Endothelial cell of umbilical vein (primary cell): ENCODE results near the gene HPGDS. TPM values are rescaled to one million over a fixed set of nuclear protein-coding genes. Genes with fewer than 3 reads are reported as not detected.

ENCODE experiments used
- BruUV-seq: library from RNA; stranded (reverse); fragments of 400-500 nt; replicated peaks from 2 replicates; lab custom pipeline; 2021; lab: Mats Ljungman, UMichigan
- CTCF ChIA-PET: fragments of 300-600, 350-600 bp; sonication (Branson Sonifier 250); formaldehyde crosslinking; loops from one replicate; lab custom pipeline; 2021; ENCODE audit warnings: antibody characterized with exemption, inconsistent platforms; lab: Charles Lee
- POLR2A ChIA-PET: fragments of 300-600, 350-600 bp; sonication (Branson Sonifier 250); formaldehyde crosslinking; loops from one replicate; lab custom pipeline; 2021; ENCODE audit warnings: antibody characterized with exemption, inconsistent platforms; lab: Charles Lee
- DNase-seq: peaks from one replicate; pipeline ENCODE4 v3.0.0-alpha.2; 2011; ENCODE audit warnings: low read depth, low spot score
- FAIRE-seq: peaks from 2 replicates; lab custom pipeline; 2011; peaks lifted over from hg19 to GRCh38; lab: Jason Lieb, UNC
- H2AFZ ChIP-seq: 2 replicates; pipeline ENCODE4 v1.6.0; 2012; ENCODE audit warnings: low read depth, low read length, control low read depth, inconsistent platforms
- H3K27ac ChIP-seq: 2 replicates; pipeline ENCODE4 v1.5.1; 2011; ENCODE audit warnings: low read depth, mild to moderate bottlenecking, control low read depth, low read length, moderate library complexity; ENCODE audit not compliant: insufficient read depth
- H3K27me3 ChIP-seq, 2 experiments: 2 replicates each; pipeline versions ENCODE4 v1.6.0 to v1.6.1; 2011; ENCODE audit warnings: low read length in 2 of 2, mixed read lengths in 1 of 2; ENCODE audit not compliant: control insufficient read depth in 2 of 2, insufficient read depth in 2 of 2
- H3K36me3 ChIP-seq, 2 experiments: 2 replicates in 1 of 2; 3 replicates in 1 of 2; pipeline ENCODE4 v1.5.1; 2011; ENCODE audit warnings: low read length in 2 of 2, mild to moderate bottlenecking in 1 of 2, moderate library complexity in 1 of 2; ENCODE audit not compliant: control insufficient read depth in 2 of 2, insufficient read depth in 2 of 2; ENCODE audit errors: extremely low read depth in 1 of 2
- H3K4me1 ChIP-seq: 3 replicates; pipeline ENCODE4 v1.5.1; 2011; ENCODE audit warnings: mild to moderate bottlenecking, low read length; ENCODE audit not compliant: control insufficient read depth, insufficient read depth; ENCODE audit errors: extremely low read depth
- H3K4me2 ChIP-seq: 2 replicates; pipeline ENCODE4 v1.6.1; 2011; ENCODE audit warnings: low read length, control low read depth, mixed read lengths; ENCODE audit not compliant: insufficient read depth
- H3K4me3 ChIP-seq, 3 experiments: fragments of 200-600 bp in 1 of 3; sonication (generic), shearing (Covaris generic) in 1 of 3; replicated peaks in 1 of 3; 2 replicates each; pipeline ENCODE4 v1.5.1; 2011 to 2016; ENCODE audit warnings: control low read depth in 3 of 3, low read length in 3 of 3, mild to moderate bottlenecking in 2 of 3, inconsistent platforms in 1 of 3, low read depth in 1 of 3, moderate library complexity in 1 of 3; ENCODE audit not compliant: insufficient read depth in 1 of 3
- H3K79me2 ChIP-seq: 2 replicates; pipeline ENCODE4 v1.6.0; 2012; ENCODE audit warnings: low read length, inconsistent platforms; ENCODE audit not compliant: control insufficient read depth, insufficient read depth
- H3K9ac ChIP-seq: replicated peaks from 2 replicates; pipeline ENCODE3; 2011; ENCODE audit warnings: low read length, control low read depth; ENCODE audit not compliant: insufficient read depth; ENCODE audit errors: extremely low read depth
- H3K9me1 ChIP-seq: replicated peaks from 3 replicates; pipeline ENCODE4 v1.6.0; 2011; ENCODE audit warnings: mild to moderate bottlenecking, low read length; ENCODE audit not compliant: control insufficient read depth, insufficient read depth; ENCODE audit errors: extremely low read depth
- H3K9me3 ChIP-seq: replicated peaks from 2 replicates; pipeline ENCODE4 v1.5.1; 2012; ENCODE audit warnings: low read length, inconsistent platforms; ENCODE audit not compliant: control insufficient read depth, insufficient read depth
- H4K20me1 ChIP-seq: replicated peaks from 2 replicates; pipeline ENCODE3; 2011; ENCODE audit warnings: mild to moderate bottlenecking, low read length; ENCODE audit not compliant: control insufficient read depth, insufficient read depth; ENCODE audit errors: extremely low read depth
- EZH2 ChIP-seq: IDR thresholded peaks from 2 replicates; pipeline ENCODE4 v1.6.1; 2012; ENCODE audit warnings: borderline replicate concordance, low read depth, mild to moderate bottlenecking, moderate library complexity, low read length, inconsistent platforms; ENCODE audit not compliant: severe bottlenecking
- GATA2 ChIP-seq: IDR thresholded peaks from 2 replicates; pipeline ENCODE4 v1.7.0; 2011; ENCODE audit warnings: low read depth, mild to moderate bottlenecking, moderate library complexity, mixed read lengths, low read length; ENCODE audit not compliant: insufficient read length, insufficient read depth
- JUN ChIP-seq: IDR thresholded peaks from 2 replicates; pipeline ENCODE4 v1.6.1; 2011; ENCODE audit warnings: borderline replicate concordance, low read depth; ENCODE audit not compliant: insufficient read length, insufficient read depth
- MYC ChIP-seq: IDR thresholded peaks from one replicate; pipeline ENCODE4 v1.6.1; 2011; ENCODE audit warnings: mild to moderate bottlenecking, low read depth, low read length
- POLR2A ChIP-seq: IDR thresholded peaks from 2 replicates; pipeline ENCODE4 v1.6.1; 2012; ENCODE audit warnings: low read depth, mild to moderate bottlenecking, control low read depth, low read length
- POLR2AphosphoS5 ChIP-seq: IDR thresholded peaks from 2 replicates; pipeline ENCODE4 v1.6.1; 2012; ENCODE audit warnings: low read depth, mild to moderate bottlenecking, control low read depth, low read length, moderate library complexity; ENCODE audit not compliant: insufficient read depth
- dilution Hi-C: fragments of 300-500 bp; cut with MboI; formaldehyde crosslinking; loops from one replicate; pipeline ENCODE4 v1.15.0; 2019; ENCODE audit warnings: low sequenced_read_pairs; ENCODE audit not compliant: extremely low pct_ligation_motif_present
- intact Hi-C: fragments of 100-400 bp; cut with micrococcal nuclease; formaldehyde crosslinking; loops from one replicate; pipeline ENCODE4 v1.10.0; 2022
- polyA plus RNA-seq, 4 experiments: library from polyadenylated mRNA; depleted of rRNA in 3 of 4; stranded (reverse) in 3 of 4; unstranded in 1 of 4; fragments of >200 nt; gene quantifications; 2 replicates each; pipeline versions ENCODE4 v1.2.1 to v1.2.3, GENCODE V29; 2011 to 2012; ENCODE audit warnings: missing spikeins in 1 of 4
- total RNA-seq: library from RNA; stranded (reverse); gene quantifications from 2 replicates; pipeline ENCODE4 v1.2.3, GENCODE V29; 2021
- TF ChIP-seq, protein P1 (sequence below), 2 donors: IDR thresholded peaks; 1 replicate in 1 of 2; 2 replicates in 1 of 2; pipeline ENCODE4 v1.5.1; 2011; ENCODE audit warnings: low read length in 2 of 2, mild to moderate bottlenecking in 2 of 2, moderate library complexity in 2 of 2, control low read depth in 1 of 2, inconsistent platforms in 1 of 2, low read depth in 1 of 2; ENCODE audit not compliant: insufficient read depth in 1 of 2; ENCODE audit errors: extremely low read depth in 1 of 2

HPGDS gene
- total and polyA plus RNA-seq, 2 donors (not counting 3 experiments of a cell fraction or from before 2014, with no cell fraction given), result not detected

DNA sequence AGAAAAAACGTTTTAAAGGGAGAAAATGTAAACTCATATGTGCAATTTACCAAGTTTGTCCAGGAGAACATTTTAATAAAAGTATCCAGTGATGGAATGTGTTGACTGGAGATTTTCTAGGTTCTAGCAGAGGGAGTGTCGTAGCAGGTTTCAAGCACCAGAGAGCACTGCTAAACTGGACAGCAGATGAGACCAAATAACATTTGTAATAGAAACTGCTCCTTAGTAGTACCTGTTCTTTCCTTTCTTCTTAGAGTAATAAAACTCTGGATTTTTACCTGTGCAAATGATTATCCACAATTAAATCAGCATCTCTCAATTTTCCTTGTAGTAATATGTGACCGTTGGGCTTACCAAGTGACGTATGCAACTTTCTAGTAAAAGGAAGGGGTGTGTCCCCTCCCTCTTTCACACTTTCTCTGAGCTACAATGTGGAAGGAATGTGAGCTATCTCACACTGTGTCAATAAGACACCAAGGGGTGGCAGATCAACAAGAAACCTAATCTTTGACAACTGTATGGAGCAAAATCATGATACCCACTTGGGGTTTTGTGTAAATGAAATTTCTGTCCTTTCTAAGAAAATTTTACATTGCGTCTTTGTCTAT is 9.5 kb downstream of the HPGDS start:
- Histone ChIP-seq H3K36me3 (no peaks in the 10 kb centered on the region), H3K79me2 (no peaks in the 10 kb centered on the region), H2AFZ (no peak overlapping the region), H3K4me1 (no peaks in the 10 kb centered on the region), H3K27ac (no peak overlapping the region), H3K4me2 (no peak overlapping the region), H3K9ac (no peak overlapping the region), H3K9me3 (no peaks in the 10 kb centered on the region), H3K4me3 (no peak overlapping the region), H3K27me3 (no peaks in the 10 kb centered on the region), H3K9me1 (no peaks in the 10 kb centered on the region), H4K20me1 (no peaks in the 10 kb centered on the region)
- intact Hi-C loops (loop anchor here (1.0 kb wide), 1 partner anchor 58 kb away; no protein-coding TSS in a partner anchor), dilution Hi-C loops (no loop called here)
- FAIRE-seq (peak; percentile 28), DNase-seq (peak; percentile 28)
- CTCF ChIA-PET, result interaction anchor here (0.7 to 3.2 kb wide), 18 partner anchors 9 to 298 kb away, joined by 3 to 49 read pairs (median 4); partner anchors contain the start of gene HPGDS
- BruUV-seq, result no TSS peak
- TF ChIP-seq EZH2 (no peak), POLR2AphosphoS5 (no peak), JUN (no peak), MYC (no peak), GATA2 (no peak), POLR2A (no peak)
- TF ChIP-seq, protein P1, sequence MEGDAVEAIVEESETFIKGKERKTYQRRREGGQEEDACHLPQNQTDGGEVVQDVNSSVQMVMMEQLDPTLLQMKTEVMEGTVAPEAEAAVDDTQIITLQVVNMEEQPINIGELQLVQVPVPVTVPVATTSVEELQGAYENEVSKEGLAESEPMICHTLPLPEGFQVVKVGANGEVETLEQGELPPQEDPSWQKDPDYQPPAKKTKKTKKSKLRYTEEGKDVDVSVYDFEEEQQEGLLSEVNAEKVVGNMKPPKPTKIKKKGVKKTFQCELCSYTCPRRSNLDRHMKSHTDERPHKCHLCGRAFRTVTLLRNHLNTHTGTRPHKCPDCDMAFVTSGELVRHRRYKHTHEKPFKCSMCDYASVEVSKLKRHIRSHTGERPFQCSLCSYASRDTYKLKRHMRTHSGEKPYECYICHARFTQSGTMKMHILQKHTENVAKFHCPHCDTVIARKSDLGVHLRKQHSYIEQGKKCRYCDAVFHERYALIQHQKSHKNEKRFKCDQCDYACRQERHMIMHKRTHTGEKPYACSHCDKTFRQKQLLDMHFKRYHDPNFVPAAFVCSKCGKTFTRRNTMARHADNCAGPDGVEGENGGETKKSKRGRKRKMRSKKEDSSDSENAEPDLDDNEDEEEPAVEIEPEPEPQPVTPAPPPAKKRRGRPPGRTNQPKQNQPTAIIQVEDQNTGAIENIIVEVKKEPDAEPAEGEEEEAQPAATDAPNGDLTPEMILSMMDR (IDR thresholded peaks at IDR 0.05; ENCODE audit: extremely low read depth in 1 of 2, insufficient read depth in 1 of 2, low read depth in 1 of 2, low read length in 2 of 2), result peak in 1 of 2 donors; percentile 32
- POLR2A ChIA-PET, result no interaction called here
